Right forelimb (tissue), 1 donor: ENCODE measurements around the gene ASGR1.
"Not testable (repeated sequence)": the region's sequence is repeated elsewhere in the genome, so short reads cannot be mapped to it uniquely, and the experiment has no call there.

Source experiments
- DNase-seq: peaks from one replicate; pipeline ENCODE4 v3.0.0-alpha.2; 2018

ASGR1 gene

DNA sequence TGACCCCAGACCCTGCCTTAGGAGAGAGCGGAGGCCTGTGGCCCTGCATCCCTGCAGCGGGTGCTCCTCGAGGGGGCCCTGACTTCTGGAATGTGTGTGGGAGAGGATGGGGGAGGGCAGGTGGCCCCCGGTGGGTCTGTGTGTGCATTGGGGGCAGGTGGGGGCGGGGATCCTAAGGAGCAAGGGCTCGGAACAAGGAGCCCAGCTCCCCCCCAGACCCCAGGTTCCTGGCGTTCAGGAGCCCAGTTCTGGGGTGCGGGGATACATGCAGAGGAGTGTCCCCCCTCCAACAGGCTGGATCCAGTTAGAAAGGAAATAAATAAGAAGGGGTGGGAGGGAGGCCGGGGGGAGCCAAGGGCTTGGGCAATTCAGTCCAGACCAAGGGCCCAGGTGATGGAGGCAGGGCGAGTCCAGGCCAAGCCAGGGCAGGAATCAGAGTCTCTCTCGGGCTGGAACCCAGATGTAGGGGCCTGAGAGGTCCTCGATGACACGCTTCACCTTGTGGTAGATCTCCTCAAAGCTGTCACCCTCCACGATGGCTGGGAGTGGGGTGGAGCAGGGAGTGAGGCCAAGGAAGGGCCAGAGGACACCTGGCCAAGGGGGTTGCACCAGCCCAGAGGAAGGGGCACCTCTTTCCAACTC lies 11.2 kb upstream of the ASGR1 start:
- DNase-seq, result no peak

DNA sequence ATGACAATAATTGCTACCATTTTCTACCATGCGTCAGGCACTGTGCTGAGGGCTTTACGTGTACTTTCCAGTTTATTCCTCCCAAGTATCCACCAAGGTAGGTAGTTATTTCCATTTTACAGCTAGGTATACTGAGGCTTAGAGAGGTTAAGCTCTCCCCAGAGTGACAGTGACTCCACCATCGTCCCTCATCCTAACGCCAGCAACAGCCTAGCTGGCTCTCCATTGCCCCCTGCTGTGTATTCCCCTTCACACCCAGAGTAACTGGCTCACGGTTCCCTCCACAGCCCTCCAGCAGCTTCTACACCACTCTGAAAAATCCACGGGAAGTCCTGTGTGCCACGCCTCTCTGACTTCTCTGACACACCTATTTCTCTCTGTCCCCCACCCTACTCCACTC lies 7.1 kb upstream of the ASGR1 start:
- no peak for DNase-seq

DNA sequence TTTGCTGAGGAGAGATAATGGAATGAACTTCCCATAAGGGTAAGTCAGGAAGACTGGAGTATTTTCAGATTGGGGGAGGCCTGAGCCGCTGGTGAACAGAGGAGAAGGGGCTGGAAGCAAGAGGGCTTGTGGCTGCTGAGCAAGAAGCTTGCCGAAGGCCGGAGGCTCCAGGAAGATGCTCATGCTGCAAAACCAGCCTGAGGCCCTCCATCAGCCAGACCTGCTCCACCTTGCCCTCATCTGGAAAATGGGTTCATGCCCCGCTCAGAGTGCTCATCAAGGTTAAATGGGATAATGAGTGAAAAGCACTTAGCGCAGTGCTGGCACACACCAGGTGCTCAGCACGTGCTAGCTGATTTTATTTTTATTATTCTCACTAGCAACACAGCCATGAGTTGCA lies 5.5 kb upstream of the ASGR1 start:
- no peak for DNase-seq

DNA sequence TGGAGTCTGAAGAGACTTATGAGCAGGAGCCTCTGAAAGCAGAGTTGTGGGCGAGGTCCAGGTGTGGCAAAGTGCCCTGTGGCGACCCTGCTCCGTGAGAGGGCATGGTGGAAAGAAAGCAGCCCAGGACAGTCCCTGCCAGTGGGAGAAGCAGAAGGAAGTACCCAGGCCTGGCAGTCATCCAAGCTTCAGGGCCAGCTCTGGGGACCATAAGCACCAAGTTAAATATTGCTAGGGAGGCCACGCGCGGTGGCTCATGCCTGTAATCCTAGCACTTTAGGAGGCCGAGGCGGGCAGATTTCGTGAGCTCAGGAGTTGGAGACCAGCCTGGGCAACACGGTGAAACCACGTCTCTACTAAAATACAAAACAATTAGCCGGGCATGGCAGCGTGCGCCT lies 4.9 kb upstream of the ASGR1 start:
- DNase-seq, result no peak

DNA sequence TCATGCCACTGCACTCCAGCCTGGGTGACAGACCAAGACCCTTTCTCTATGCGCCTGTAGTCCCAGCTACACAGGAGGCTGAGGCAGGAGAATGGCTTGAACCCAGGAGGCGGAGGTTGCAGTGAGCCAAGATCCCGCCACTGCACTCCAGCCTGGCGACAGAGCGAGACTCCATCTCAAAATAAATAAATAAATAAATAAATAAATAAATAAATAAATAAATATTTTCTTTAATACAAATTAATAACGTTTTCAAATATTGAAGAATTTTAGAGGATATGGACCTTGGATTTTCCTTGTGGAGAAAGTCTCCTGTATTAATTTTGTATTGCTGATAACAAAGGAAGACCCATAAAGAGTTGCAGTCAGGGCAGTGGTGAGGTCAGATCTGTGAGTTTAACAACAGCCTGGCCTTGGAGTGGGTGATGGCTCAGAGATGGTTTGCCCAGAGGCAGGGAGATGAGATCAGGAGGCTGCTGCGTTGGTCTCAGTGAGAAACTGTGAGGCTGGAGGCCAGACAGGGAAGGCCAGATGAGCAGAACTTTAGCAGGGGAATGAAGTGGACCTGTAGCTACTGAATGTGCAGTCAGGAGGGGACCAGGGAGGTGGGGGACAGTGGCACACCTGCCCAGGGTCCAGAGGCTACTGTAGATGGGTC lies 4.4 kb upstream of the ASGR1 start:
- DNase-seq, result no peak

DNA sequence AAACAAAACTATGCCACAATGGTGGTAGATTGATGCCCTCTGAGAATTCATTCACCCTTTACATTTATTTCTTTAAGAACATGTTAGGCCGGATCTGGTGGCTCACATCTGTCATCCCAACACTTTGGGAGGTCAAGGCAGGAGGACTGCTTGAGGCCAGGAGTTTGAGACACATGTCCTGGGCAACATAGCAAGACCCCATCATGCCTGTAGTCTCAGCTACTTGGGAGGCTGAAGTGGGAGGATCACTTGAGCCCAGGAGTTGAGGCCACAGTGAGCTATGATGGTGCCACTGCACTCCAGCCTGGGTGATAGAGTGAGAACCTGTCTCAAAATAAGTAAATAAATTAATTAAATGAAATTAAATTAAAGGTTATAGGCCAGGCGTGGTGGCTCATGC lies 2.9 kb upstream of the ASGR1 start:
- DNase-seq, result not testable (repeated sequence)

DNA sequence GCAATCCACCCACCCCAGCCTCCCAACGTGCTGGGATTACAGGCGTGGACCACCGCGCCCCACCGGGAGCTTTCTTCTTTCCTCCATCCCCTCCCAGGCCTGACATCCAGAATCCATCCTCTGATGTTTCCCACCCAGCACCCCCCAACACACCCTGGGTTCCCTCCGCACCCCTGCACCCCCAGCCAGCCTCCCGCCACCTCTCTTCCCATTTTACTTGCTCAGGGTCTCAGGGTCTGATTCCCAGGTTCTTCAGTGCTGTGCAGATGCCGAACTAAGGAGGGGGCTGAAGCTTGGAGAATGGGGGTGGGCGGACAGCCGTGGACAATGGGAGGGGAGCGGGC lies 225 bp downstream of the ASGR1 start:
- no peak for DNase-seq

DNA sequence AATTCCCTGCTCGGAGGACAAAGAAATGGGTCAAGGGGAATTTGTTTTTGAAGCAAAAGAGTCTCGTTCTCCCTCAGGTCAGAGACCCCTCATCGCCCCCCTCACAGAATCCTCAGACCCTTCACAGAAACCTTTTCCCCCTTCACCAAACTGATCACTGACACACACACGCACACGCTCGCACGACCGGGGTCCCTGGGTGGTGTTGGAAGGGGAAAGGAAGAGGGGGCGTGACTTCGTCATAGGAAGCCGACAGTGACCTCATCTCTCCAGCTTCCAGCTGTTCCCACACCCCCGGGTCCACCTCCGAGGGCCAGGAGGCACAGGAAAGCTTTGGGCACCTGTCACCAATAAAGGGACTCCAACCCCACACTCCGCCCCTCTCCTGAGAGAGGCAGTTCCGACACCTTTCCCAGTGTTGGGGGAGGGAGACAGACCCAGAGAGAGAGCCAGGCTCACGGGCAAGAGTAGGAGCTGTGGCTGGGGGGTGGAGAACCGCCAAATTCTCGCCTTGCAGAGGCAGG lies 1.2 kb downstream of the ASGR1 start:
- DNase-seq, result peak; percentile 60

DNA sequence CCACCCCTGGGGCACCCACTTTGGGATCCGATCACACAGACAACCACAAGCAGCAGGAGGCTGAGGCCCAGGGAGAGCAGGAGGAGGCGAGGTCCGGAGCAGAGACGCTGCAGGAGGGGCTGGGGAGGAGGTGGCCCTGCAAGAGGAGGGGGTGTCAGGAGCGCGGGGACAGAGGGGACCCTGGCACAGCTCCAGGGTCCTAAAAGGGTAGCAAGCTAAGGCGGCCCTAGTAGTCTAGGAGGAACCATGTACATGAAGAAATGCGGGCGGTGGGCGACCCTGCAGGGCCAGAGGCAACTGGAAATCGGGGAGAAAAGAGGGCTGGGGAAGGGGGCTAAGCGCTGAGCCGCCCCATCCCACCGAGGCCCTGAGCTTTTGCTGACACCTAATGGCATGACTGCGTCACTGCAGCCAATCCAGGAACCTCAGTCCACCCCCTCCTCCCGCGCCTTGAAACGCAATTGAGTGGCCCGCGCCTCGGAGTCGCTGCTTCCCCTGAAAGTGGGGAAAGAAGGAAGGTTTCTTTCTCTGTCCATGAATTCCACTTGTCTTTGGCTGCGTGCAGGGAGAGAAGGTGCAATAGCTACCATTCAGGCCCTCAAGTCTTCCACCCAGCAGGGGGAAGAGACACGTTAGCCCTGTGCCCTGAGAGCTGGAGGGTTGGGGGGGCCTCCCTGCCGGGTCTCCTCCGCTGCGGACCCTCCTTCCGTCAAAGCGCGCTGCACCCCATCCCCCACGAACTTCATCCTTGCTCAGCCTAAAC lies 1.8 kb downstream of the ASGR1 start:
- DNase-seq, result peak; percentile 88

DNA sequence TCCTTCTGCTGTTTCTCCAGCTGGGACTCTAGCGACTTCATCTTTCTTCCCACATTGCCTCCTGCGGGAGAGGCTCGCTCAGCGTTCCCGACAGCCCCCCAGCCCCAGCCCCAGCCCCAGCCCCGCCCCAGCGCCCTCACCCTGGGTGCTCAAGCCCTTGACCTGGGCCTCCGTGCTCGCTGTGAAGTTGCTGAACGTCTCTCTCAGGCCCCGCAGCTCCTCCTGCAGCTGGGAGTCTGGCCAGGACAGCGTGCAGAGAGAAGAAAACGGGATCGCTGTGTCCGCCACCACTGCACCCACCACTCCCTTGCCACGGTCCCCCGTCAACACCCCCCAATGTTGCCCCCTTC lies 2.4 kb downstream of the ASGR1 start:
- DNase-seq, result no peak

DNA sequence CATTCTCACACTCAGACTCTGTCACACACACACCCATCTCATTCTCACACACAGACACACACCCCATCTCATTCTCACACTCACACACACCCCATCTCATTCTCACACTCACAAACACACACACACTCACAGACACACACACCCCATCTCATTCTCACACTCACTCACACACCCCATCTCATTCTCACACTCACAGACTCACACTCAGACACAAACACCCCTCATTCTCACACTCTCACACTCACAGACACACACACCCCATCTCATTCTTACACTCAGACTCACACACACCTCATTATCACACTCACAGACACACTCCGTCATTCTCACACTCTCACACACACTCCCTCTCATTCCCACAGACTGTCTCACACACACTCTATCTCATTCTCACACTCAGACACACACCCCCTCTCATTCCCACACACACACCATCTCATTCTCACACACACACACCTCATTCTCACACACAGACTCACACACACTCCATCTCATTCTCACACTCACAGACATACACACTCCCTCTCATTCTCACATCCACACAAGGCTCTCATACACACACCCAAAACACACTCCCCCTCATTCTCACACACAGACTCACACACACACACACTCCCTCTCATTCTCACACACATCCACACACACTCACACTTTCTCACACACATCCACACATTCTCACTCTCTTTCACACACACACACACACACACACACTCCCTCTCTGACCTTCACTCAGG lies 2.9 kb downstream of the ASGR1 start:
- DNase-seq, result no peak

DNA sequence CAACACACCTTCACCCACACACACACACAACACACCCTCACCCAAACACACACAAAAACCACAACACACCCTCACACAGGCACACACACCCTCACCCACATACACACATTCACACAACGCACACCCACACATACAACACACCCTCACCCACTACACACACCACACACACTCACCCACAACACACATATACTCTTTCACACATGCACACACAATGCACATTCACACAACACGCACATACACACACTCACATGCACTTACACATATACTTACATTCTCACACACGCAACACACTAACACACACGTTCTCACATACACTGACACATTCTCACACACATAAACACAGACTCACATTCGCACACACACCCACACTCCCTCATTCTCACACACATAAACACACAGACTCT lies 3.8 kb downstream of the ASGR1 start:
- DNase-seq, result no peak

DNA sequence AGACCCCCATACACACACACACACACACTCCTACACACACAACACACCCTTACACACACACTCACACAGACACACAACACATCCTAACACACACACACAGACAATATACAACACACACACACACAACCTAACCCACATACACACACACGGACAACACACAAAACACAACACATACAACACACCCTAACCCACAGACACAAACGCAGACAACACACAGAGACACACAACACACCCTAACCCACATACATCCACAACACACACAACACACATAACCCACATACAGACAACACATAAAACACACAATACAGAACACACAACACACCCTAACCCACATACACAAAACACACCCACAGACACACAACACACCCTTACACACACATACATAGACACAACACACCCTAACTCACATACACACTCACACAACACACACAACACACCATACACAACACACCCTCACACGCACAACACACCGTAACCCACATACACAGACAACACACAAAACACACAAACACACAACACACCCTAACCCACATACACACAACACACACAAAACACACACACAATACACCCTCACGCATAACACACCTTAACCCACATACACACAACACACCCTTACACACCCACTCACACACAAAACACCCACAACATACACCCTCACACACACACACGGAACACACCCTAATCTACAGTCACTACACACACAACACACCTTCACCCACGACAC lies 4.4 kb downstream of the ASGR1 start:
- no peak for DNase-seq

DNA sequence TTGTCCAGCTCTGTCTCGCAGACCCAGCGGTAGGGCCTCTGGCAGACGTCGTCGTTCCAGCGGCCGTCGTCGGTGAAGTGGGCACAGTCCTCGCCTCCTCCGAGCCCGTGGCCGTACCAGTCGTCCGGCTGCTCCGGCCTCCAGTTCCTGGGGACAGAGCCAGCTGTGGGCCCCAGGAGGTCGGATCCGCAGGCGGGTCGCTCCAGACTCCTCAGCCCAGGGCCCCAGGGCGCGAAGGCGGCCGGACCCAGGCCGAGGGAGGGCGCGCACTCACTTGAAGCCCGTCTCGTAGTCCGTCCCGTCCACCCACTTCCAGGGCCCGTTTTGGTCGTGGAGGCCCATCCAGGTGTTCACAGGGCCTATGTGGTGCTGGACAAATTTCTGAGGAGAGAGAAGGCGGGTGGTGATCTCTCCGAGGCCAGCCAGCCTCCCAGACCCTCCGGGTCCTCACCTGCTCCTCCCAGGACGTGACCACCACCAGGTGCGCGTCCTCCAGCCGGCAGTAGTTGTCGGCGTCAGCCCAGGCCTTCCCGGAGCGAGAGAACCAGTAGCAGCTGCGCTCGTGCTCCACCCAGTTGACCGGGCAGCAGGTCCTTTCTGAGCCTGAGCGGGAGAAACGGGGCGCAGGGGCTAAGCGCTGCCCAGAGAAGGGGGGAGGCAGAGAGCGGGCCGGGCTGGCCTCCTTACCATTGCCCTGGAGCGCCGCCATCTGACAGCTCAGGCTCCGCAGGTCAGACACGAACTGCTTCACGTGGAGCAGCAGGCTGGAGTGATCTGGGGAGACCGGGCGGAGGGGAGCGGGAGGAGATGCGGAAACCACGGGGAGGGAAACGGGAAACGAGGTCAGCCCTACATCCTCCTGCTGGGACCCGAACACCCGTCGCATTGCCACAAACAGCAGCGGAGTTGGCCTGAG lies 5.2 kb downstream of the ASGR1 start:
- DNase-seq, result peak; percentile 74

DNA sequence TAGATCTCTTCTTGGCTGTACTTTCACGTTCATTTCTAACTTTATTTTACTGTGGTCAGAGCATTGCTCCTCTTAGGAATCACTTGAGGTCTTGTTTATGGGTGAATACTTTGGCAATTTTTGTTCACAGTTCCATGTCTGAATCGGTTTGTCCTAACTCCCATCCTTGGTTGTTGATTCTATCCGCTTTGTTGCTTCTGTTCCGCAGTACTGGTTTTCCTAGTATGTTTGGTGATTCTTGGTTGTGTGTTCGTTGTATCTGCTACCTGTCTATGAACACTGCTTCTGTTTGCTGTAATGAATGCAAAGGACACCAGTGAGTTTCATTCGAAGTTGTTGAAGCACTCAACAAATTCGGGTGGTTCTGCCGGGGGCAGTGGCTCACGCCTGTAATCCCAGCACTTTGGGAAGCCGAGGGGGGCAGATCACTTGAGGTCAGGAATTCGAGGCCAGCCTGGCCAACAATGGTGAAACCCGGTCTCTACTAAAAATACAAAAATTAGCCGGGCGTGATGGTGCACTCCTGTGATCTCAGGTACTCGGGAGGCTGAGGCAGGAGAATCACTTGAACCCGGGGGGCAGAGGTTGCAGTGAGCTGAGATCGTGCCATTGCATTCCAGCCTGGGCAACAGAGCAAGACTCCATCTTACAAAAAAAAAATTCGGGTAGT lies 6.5 kb downstream of the ASGR1 start:
- DNase-seq, result not testable (repeated sequence)

DNA sequence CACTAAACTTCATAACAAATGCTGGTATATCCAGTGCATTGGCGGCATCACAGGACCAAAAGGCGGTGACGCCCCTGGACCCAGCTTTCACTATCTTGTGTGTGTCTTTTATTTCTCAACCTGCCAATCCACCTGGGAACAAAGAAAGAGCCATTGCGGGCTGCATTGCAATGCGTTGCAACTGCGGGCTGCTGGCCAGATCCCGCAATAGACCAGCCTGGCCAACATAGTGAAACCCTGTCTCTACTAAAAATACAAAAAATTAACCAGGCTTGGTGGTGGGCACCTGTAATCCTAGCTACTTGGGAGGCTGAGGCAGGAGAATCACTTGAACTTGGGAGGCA lies 9.6 kb downstream of the ASGR1 start:
- DNase-seq, result not testable (repeated sequence)

DNA sequence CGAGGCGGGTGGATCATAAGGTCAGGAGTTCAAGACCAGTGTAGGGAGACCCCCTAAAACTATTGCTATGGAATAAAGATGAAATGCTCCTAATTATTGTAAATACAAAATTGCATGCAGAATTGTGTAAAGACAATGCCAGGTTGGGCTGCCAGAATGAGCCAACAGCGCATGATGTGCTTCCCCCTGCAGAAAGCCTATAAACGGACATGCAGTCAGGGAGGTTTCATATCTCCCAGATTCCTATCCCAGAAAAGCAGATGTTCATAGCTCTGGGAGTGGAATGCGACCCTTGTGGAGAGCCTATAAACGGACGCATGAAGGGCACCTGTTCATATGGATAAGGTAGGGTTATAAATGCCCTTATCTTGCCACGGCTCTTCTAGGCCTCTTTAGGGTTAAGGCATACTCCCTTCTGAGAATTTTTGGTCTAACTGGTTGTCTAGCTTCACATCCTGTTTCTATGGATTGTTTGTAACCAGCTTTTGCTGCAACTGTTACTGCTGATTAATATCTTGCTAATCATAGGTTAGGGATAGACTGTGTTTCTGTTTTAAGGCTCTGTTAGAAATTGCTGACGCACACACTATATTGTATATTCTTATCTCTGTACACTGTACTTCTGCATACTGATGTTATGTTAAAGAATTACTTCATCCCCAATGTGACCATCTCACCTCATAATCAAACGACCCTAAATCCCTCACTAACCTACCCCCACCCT lies 10.2 kb downstream of the ASGR1 start:
- not testable (repeated sequence) for DNase-seq

DNA sequence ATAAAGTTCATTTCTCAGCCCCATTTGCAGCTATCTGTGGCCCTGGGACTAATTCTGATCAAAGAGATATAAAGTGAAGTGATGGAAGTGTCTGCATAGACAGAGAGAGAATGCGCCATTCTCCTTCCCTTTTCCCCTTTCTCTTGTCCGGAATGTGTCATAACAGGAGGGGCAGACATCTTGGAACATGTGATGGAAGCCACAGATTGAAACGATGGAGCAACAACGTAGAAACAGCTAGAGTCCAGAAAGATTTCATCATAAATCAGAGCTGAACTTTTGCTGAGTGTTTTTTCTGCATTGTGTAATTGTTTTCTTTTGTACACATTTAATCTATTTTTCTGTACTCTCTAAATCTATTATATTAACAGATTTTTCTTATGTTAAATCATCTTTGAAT lies 11.3 kb downstream of the ASGR1 start:
- DNase-seq, result no peak

DNA sequence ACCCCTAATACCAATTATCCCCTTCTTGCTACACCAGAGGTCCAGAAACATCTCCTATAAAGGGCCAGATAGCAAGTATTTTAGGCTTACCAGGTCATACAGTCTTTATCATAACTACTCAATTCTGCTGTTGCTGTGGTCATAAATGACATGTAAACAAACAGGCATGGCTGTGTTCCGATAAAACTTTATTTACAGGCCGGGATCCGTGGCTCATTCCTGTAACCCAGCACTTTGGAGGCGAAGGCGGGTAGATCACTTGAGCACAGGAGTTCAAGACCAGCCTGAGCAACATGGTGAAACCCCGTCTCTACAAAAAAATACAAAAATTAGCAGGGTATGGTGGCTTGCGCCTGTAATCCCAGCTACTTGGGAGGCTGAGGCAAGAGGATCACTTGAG lies 12.3 kb downstream of the ASGR1 start:
- DNase-seq, result no peak

DNA sequence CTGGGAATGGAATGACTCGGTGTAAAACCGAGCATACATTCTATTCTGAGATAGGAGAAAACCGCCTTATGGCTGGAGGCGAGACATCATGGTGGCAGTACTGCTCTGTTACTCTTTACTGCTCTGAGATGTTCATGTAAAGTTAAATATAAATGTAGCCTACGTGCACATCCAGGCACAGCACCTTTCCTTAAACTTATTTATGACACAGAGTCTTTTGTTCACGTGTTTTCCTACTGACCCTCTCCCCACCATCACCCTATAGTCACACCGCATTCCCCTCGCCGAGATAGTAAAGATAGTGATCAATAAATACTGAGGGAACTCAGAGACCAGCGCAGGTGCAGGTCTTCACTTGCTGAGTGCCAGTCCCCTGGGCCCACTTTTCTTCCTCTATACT lies 19.6 kb downstream of the ASGR1 start:
- DNase-seq, result not testable (repeated sequence)
